ENCODE measurements around the gene EDA2R. TPM values are rescaled to one million over a fixed set of nuclear protein-coding genes. Genes with fewer than 3 reads are reported as not detected.

The EDA2R gene
- total RNA-seq, 4 donors from 2014 or later = 2.4 to 5.9 (median 3.1) TPM

GRCh38 chrX:66635360-66635759 is 3.5 kb downstream of the EDA2R start:
- H3K4me3 ChIP-seq = no peak overlapping the region
- no peak for DNase-seq (ENCODE audit: low spot score in 2 of 2)
- H3K4me1 ChIP-seq = no peaks in the 10 kb centered on the region
- H3K9me3 ChIP-seq = no peaks in the 10 kb centered on the region
- H3K27me3 ChIP-seq = no peaks in the 10 kb centered on the region
- TF ChIP-seq EP300 (IDR thresholded peaks at IDR 0.05) = no peak
- no peak for TF ChIP-seq CTCF (IDR thresholded peaks at IDR 0.05)
- TF ChIP-seq POLR2A (IDR thresholded peaks at IDR 0.05) = no peak
- H3K36me3 ChIP-seq = no peaks in the 10 kb centered on the region
- WGBS, 2 donors = 45 to 50% methylated on average over 2 of the region's 2 CpGs
- H3K27ac ChIP-seq = no peak overlapping the region

DNA sequence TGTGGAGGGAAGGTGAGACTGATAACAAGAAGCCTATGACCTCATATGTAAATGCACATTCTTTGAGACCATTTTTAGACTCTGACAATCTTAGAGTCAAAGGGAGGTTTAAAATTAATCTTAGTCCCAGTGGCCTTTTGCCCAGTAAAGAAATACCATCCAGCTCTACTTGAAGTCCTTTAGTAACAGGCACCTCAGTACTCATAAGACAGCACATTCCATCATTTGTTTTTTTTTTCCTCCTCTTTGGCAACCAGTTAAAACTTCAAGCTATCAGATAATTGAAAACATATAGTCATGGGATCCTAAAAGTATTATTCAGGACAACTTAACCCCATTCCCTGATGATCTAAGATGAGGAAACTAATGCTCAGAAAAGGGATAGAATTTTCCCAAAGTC is 4.6 kb downstream of the EDA2R start:
- Histone ChIP-seq H3K27me3 (no peaks in the 10 kb centered on the region), H3K4me3 (no peak overlapping the region), H3K27ac (no peak overlapping the region), H3K9me3 (no peaks in the 10 kb centered on the region), H3K36me3 (no peaks in the 10 kb centered on the region), H3K4me1 (no peaks in the 10 kb centered on the region)
- DNase-seq (ENCODE audit: low spot score in 2 of 2) = no peak
- TF ChIP-seq POLR2A (IDR thresholded peaks at IDR 0.05) (no peak), CTCF (IDR thresholded peaks at IDR 0.05) (no peak), EP300 (IDR thresholded peaks at IDR 0.05) (no peak)

GRCh38 chrX:66633541-66633940 is 5.3 kb downstream of the EDA2R start:
- 70 to 84% methylated on average over 3 of the region's 3 CpGs for WGBS, 2 donors
- Histone ChIP-seq H3K4me3 (no peak overlapping the region), H3K27me3 (no peaks in the 10 kb centered on the region)

GRCh38 chrX:66632981-66633380 is 5.9 kb downstream of the EDA2R start:
- Histone ChIP-seq H3K27me3 (no peaks in the 10 kb centered on the region), H3K27ac (no peak overlapping the region), H3K36me3 (no peaks in the 10 kb centered on the region), H3K4me1 (no peaks in the 10 kb centered on the region), H3K4me3 (no peak overlapping the region), H3K9me3 (no peaks in the 10 kb centered on the region)
- TF ChIP-seq CTCF (IDR thresholded peaks at IDR 0.05) (no peak), POLR2A (IDR thresholded peaks at IDR 0.05) (no peak), EP300 (IDR thresholded peaks at IDR 0.05) (no peak)
- DNase-seq (ENCODE audit: low spot score in 2 of 2) = no peak
- 47 to 50% methylated on average over 4 of the region's 4 CpGs for whole genome bisulfite sequencing, 2 donors

More at GRCh38 chrX:66633541-66633940, 5.3 kb downstream of the EDA2R start:
- H3K9me3 ChIP-seq = no peaks in the 10 kb centered on the region
- no peak for TF ChIP-seq POLR2A (IDR thresholded peaks at IDR 0.05)
- TF ChIP-seq EP300 (IDR thresholded peaks at IDR 0.05) = no peak
- TF ChIP-seq CTCF (IDR thresholded peaks at IDR 0.05) = no peak
- H3K4me1 ChIP-seq = no peaks in the 10 kb centered on the region
- no peak for DNase-seq (ENCODE audit: low spot score in 2 of 2)
- no peaks in the 10 kb centered on the region for H3K36me3 ChIP-seq
- no peak overlapping the region for H3K27ac ChIP-seq

DNA sequence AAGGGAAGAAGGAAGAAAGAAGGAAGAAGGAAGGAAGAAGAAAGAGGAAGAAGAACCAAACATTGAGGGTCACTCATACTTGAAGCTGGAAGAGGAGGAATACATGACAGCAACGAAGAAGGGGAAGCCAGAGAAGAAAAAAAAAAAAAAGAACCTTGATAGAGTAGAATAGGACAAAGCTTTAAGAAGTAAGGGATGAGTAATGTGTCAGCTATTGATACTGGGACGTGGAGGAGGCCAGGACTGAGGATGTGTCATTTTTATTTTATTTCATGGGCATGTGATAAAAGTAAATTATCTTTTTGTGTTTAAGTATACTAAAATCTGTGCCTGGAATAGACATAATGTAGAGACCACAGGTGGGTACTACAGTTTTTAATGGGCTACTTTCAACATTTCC is 6.4 kb downstream of the EDA2R start:
- H3K4me3 ChIP-seq = no peak overlapping the region
- no peaks in the 10 kb centered on the region for H3K9me3 ChIP-seq
- H3K4me1 ChIP-seq = no peaks in the 10 kb centered on the region
- H3K27me3 ChIP-seq = no peaks in the 10 kb centered on the region
- no peak for DNase-seq (ENCODE audit: low spot score in 2 of 2)
- no peak for TF ChIP-seq CTCF (IDR thresholded peaks at IDR 0.05)
- no peak for TF ChIP-seq POLR2A (IDR thresholded peaks at IDR 0.05)
- TF ChIP-seq EP300 (IDR thresholded peaks at IDR 0.05) = no peak
- H3K27ac ChIP-seq = no peak overlapping the region
- H3K36me3 ChIP-seq = no peaks in the 10 kb centered on the region
- 47 to 68% methylated on average over 2 of the region's 2 CpGs for WGBS, 2 donors

All from tibial nerve (tissue), 4 donors.